HK-2 (cell line): Measurements from ENCODE around the gene MYT1.

Experiments
- DNase-seq: peaks from one replicate; pipeline ENCODE4 v3.0.0-alpha.2; 2018; ENCODE audit not compliant: unreplicated experiment

MYT1 gene

DNA sequence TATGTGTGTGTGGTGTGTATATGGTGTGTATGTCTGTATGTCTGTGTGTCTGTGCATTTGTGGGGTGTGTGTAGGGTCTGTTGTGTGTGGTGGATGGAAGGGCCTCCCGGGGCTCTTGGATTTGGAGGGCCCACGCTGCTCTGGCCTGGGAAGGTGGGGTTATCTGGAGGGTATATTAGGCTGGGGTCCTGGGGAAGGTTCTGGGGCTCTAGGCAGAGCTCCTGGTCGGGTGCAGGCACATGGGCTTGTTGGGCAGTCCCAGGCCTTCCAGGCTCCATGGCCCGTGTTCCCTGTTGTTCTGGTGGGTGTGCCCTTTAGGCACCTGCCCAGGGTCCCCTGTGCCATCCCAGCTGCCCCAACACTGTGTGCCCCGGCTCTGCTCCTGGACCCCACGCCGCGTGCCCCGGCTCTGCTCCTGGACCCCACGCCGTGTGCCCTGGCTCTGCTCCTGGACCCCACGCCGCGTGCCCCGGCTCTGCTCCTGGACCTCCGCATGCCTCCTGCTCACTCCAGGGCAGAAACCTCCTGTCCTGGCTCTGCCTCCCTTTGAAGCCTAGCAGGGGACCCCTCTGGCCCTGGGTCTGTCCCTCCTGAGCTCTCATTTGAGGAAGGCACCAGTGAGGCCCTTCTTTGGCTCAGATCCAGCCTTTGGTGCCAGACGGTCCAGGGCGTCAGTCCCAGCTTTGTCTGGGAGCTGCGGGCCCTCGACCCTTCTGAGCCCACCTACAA lies 10.2 kb upstream of the MYT1 start:
- DNase-seq: no peak

DNA sequence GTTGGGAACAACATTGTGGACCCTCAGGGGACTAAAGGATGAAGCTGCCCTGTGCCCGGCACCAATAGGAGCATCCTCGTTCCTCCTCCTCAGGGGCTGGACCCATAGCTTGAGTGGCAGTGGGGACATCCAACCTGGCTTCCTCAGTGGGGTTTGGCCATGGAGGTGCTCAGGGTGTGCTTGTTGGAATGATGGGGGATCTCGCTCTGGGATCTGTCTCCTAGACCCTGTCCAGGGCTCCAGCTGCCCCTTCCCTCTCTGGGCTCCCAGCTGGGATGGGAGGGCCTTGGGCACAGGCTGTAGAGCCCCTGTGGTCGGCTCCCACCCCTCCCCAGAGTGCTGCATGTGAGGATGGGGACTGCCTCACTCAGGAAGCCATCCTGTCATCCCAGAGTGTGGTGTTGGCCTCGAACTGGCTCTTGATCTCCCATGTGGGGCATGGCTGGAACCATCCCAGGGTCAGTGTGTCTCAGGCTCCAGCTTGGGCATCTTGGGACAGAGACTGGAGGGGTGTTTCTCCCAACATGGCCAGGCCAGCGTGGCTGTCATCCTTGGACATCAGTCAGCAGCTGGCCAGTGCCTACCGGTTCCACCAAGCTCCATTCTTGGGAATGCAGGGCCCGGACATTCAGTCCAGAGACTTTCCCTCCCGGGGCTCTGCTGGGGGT lies 9.5 kb upstream of the MYT1 start:
- no peak for DNase-seq

DNA sequence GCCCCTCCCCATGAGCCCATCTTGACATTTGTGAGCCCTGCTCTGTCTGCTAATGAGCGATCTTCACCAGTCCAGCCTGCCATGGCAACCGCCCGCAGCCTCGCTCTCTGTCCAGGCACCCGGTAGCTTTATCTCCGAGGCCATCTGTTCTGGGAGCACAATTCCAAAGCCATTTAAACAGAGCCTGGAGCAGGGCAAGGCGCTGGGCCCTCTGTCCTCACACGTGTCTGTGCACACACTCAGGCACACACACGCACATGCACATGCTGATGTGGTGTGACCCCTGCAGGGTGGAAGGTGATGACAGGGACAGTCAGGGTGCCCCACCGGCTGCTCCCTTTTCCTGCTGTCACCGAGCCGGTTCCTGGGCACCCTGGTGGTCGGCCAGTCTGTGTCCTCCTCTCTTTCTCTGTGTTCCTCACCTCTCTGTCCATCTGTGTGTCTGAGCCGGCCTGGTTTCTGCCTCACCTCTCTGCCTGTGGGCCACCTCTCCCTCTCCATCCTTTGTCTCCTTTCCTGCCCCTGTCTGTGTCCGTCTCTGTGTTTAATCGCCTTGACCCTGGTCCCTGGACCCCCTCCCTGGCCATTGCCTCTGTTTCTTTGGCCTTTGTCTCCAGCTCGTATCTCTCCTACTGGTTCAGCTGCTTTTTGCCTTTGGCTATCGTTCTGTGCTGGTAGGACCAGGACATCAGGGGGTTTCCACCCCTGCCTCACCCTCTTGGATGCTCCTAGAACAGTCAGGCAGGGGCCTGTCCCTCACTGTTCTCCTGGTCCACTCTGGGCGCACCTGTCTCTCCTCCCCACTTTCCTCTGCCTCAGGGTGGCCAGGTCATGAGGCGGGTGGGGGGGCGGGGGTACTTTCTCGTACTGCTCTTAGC lies 8.8 kb upstream of the MYT1 start:
- no peak for DNase-seq

DNA sequence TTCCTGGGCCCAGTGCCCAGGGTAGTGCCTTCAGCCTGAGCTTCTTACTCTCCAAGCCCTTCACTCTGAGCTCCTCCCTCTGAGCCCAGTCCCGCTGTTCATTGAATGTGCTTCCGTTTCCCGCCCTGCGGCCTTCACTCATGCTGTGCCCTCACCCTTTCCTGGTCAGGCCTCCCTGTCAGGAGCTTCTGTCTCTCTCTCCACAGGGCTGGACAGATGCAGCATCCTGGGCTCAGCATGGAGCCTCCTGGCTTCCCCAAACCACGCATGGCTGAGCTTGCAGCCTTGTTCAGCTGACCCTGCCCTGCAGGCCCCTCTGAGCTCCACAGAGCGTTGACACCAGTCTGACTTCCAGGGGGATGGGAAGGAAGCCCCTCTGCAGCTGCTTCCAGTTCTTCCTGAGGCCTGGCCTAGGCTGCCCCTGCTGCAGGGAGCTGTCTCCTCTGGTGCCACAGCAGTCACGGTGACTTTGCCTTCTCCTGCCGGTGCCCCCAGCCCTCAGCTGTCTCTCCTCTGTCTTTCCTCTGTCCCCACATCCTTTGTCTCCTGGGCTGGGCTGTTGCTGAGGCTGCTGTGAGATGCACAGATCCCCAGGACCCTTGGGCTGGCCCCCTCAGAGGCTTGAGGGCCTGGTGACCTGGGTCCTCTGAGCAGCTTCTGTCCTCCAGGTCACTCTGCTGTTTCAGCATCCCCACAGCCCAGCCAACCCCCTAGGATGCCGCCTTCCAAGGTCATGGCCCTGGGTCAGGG lies 7.9 kb upstream of the MYT1 start:
- no peak for DNase-seq

DNA sequence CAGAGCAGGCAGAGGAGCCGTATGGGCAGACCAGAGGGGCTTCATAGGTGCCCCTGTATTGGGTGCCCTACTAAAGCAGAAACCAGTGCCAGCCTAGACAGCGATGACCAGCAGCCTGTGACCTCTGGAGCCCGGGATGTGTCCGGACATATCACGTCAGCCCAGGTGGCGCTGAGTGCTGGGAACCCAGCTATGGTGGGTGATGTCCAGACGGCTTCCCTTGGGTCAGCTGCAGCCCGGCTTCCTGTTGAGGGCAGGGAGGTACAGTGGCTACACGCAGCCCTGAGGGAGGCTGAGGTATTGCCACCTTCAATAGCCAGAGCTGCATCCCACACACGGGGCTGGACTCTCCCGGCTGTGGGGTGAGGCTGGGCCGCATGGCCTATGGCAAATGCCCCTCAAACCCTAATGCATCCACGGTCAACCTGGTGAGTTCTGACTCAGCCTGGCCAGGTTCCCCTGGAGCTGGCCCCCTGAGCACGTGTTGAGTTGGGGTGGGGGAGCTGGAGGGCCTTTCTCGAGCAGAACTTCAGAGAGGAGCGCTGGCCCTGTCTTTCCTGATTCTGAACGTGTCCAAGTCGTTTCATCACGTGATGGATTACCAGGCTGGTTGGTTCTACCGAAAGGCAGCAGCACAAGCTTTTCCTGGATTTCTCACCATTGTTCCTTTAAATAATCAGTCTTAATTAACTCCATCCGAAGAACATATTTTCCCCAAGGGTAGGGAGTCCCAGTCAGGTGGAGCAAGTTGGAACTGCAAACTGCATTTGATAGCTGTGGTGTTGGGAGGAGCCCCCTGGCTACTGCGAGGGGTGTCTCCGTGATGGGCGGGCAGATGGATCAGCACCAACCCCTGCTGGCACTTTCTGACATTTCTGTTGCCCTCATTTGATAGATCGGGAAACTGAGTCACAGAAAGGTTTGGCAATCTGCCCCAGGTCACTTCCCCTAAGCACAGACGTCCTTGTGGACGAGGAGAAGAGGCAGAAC lies 7.1 kb upstream of the MYT1 start:
- DNase-seq: no peak

DNA sequence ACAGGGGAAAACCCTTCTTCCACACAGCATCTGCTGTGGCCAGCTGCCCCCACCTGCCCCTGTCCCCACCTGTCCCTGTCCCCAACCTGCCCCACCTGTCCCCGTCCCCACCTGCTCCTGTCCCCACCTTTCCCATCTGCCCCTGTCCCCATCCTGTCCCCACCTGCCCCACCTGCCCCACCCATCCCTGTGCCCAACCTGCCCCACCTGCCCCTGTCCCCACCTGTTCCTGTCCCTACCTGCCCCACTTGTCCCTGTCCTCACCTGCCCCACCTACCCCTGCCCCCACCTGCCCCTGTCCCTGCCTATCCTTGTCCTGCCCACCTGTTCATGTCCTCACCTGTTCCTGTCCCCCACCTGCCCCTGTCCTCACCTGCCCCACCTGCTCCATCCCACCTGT lies 6.4 kb upstream of the MYT1 start:
- DNase-seq: no peak

DNA sequence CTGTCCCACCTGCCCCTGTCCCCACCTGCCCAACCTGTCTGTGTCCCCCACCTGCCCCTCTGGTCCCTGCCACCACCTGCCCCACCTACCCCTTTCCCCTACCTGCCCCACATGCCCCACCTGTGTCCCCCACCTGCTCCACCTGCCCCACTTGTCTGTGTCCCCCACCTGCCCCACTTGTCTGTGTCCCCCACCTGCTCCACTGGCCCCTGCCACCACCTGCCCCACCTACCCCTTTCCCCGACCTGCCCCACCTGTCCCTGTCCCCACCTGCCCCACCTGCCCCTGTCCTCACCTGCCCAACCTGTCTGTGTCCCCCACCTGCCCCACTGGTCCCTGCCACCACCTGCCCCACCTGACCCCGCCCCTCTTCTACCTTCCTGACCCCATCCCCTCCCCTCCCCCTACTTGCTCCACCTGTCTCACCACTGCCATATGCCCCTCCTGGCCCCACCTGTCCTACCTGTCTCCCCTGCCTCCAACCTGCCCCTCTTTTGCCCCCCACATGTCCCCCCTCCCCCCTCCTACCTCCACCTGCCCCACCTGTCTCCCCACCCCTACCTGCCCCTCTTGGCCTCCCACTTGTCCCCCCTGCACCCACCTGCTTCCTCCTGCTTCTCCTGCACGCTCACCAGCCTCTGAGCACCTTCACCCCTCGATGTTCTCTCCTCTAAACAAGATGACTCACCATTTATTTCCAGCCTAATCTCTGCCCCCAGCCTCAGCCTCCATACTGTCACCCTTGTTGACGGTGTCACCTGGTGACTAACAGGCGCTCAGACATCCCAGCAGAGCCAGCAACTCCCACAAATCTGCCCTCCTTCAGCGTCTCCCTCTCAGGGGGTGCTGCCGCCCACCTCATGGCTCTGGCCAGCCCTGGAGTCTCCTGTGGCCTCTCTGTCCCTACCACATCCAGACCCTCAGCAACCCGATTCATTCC lies 5.6 kb upstream of the MYT1 start:
- DNase-seq: no peak

DNA sequence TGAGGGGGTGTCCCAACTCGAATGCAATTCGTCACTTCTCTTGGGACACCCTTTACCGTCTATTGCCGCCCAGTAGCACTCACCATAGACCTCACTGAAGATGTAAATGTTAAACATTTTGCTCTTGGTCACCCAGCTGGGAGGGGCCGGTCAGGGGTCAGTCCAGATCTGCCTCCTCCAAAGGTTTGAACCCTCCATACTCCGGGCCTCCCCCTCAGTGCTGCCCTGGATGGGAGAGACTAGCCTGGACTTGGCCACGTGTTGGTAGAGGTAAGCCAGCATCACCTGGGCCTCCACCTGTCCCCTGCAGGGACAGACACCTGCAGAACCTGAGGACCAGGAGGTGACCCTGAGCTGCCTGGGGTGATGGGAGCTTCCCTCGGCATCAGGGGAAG lies 5.0 kb upstream of the MYT1 start:
- no peak for DNase-seq

DNA sequence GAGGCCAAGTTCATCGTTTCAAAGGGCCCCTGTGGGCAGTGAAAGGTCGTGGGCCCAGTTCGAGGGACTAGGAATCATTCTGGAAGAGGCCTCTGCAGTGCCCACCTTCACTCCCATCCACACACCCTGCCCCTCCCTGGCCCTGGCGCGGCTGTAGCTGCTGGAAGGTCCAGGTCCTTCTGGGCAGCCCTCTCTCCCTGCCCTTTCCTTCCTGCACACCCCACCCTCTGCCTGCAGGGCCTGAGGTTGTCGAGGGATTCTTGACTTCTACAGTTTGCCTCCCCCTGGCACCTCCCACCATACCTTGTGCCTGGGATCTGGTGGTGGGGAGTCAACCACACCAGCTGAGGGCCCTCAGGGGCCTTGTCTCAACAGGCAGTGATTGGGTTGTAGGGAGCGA lies 4.5 kb upstream of the MYT1 start:
- DNase-seq: no peak

DNA sequence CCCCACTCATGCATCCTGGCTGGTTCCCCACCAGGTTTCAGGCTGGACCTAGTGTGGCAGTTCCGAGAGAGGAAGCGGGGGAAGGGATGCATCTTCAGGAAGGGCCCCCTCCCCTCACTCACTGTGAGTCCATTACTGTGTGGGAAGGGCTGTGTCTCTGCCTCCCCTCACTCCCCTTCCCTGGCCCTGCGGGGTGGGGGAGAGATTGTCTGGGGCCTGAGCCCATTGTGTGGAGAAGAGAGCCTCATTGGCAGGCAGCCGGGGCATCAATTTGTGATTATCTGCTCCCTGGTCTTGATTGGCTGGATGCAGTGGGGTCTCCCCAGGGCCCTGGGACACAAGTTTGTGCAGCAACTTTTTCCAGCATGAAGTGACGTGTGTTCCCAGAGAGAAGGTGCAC lies 4.1 kb upstream of the MYT1 start:
- DNase-seq: no peak

DNA sequence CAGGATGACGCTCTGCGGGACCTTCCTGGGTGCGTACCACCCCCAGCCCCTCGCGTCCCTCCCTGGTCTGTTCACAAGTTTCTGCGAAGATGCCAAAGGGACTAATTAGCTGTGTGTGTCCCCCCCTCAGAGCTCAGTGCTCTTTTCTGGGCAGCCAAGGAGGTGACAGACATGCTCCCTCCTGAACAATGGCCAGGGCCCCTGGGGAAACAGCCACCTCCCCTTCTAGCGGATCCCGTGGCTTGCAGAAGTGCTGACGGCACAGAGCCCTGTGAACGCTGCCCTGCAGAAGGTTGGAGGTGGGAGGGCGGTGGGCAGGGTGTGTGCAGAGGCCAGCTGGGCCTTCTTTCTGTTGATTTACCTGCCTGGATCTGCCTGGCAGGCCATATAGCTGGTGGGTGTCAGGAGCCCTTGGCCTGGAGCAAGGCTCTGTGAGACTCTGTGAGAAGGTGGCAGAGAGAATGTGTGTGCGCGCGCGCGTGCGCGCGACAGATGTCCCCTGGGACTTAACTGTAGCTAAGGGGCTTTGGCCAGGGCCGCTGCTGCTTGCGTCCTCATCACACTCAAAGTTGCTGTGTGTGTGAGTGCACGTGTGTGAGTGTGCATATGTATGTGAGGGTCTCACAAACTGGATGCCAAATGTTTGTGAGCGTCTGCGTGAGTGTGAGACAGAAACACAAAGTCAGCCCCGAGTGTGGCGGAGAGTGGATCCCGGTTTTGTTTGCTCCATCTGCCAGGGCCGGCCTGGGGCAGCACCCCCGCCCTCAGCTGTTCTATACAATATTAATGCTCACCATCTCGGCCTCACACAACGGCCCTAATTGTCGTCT lies 3.5 kb upstream of the MYT1 start:
- DNase-seq: no peak

DNA sequence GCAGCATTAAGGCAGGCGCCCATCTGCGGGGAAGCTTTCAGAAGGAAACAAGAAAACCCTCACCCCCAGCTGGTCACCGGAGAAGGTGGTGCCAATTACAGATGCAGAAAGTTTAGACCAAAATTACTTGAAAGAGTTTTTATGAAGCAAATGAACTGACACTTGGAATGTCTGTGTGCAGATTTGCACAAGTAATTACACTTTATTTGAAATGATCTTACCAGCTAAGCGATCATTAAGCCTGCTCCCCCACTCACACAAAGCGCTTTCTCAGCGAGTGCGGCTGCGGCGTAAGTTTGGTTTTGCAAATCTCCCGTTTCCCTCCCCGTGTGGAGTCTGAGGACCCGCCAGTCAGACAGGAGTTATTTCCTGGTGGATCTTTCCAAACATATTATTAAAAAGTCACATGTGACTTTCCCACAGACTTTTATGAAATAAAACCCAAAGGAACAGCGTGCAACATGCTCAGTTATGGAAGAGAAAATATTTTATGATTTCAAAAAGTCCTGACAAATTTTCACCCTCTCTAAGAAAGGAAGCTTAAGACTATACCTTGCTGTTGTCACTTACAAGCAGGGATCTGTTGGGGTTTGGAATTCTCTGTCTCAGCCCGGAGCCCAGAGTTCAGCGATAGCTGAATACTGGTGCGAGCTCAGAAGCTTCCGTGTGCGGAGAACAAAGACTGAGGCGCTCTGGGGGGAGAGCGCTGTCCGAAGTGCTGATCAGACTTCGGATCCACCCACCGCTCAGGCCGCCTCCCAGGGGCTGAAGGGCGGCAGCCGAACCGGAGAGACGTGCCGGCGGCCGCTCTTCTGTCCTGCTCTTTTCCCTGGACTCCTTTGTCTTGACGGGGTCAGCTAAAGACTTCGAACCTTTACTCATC lies 2.7 kb upstream of the MYT1 start:
- peak; percentile 35 for DNase-seq

DNA sequence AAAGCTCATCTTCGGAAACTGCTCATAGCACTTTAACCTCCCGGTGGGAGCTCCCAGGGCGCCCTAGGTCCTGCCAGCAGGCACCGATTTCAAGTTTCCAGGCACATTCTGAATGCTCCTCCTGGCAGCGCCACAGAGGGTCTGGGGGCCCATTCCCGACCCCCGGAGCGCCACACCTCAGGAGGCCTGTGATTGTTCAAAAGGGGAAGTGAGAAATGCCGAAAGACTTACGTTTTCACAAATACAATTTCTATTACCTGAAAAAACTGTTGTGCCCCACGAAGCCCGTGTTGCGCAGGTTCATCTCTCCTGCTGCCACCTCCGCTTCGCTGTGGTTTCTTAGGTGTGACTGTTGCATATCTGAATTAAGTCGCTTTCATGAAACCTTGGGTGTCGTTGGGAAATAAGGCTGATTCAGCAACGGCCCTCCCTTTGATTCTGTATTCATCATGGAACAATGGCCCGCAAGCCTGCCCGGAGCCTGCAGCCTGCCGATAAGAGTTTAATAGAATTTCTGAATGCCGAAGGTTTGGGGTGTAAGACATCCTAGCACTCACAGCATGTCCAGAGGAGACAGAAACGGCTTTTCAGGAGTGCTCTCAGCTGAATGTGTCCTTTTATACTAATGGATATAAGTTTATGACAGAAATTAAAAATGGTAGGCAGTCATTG lies 1.9 kb upstream of the MYT1 start:
- DNase-seq: no peak

DNA sequence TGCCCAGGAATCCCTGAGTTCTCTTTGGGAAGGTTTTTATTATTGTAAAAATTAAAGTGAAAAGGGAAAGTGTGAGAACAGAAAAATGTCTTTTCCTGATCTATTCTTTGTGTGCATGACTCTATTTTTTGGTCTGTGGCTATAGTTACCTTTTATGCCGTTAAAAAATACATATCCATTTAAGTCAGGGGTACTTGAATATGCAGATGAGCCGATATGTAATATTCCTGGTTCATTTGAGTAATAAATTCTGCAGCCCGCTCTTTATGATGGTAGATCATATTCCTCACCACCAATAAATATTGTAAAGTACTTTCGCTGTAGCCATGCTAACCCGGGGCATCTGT lies 503 bp upstream of the MYT1 start:
- DNase-seq: no peak

DNA sequence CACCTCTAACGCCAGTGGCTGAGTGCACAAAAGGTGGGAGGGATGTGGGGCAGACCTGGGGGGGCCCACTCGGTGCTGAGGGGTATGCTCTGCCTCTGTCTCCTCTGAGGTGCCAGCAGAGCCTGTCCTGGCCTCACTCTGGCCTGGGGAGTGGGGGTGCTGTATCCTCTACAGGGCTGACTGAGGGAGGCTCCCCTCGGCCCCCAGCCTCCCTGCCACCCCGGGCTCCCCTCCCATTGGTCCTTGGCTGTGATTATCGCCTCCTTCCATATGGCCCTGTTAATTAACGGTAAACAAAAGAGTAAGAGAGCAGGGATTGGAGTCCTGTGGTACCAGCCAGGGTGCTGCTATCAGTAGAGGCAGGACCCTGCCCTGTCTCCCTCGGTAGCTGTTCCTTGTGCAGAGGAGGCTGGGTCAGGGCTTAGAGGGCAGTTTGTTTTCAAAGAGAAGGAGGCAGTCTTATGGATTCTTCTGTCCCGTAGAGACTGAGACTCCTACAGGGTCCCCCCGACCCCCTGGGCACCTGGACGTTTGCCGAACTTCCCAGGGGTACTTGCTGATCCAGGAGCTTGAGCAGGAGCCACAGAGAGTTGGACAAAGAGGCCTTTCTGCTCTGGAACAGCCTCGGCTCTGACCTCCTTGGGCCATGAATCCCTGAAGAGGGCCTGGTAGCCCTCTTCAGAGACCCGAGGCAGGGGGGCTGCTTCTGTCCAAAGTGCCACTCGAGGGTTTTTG lies 1.8 kb downstream of the MYT1 start:
- DNase-seq: no peak

DNA sequence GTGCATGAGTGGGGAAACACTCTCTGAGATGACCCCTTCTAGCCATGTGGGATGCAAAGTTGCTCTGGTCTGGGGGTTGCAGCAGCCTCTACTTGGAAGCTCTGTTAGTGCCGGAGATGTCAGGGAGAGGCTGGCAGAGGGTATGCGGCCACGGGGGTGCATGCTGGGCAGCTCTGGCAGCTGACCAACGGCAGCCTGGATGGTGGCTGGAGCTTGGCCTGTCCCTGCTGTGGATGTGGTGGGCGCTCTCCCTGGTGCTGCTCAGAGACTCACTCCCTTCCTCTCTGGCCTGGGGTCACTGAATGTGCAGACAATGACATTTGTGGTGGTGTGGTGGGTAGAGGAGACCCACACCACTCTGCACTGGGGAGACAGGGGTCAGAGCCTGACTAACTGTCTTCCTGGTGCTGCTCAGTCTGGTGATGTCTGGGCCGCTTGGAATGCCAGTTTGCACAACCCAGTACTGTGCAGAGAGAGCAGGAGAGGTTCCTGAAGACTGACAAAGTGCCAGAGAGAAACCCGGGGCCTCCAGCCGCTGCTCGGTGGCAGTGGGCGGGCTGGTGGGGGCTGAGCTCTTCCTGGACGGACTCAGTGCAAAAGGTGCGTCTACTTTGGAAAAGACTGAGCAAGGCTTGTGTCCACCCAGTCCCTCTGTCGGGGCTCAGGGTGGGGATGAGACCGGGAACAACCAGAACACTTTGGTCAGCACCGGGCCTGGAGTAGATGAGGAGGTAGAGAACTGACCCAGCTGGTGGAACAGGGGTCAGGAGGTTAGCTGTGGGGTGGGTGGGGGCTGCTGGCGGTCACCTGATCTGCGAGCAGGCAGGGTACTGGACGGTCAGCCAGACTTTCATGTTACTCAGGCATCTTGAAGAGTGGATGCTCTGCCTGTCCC lies 2.7 kb downstream of the MYT1 start:
- DNase-seq: no peak
